Activated CD4-positive, CD25-positive, alpha-beta regulatory T cell treated with anti-CD3 and anti-CD28 coated beads, Interleukin-2, amount 50 U/mL, for 72 hours (primary cell): Measurements from ENCODE around the gene CECR2.

Experiments used
- DNase-seq: peaks from one replicate; pipeline ENCODE4 v3.0.0; 2021

CECR2 gene

DNA sequence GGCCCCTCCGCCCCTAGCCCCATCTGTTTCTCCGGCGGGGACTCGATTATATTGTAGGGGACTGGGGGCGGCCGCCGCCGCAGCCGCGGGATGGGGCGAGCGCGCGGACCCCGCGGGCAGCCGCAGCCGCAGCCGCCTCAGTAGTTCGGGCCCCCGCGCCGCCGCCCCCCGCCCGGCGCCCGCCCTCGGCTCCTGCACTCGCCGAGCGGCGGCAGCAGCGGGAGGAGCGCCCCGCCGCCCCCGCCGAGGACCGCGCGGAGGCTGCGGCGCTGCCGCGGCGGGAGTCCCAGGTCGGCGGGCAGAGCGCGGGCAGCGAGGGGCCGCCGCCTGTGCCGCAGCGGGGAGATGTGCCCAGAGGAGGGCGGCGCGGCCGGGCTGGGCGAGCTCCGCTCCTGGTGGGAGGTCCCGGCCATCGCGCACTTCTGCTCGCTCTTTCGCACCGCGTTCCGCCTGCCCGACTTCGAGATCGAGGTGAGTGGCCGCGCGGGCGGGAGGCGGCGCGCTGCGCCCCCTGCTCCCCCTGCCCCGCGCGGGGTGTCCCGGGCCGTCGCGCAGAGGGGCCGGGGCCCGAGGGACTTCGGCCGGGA, at the start of gene CECR2:
TSS of gene CECR2 (plus strand) at position 22 of the 587 bp plus-strand sequence. CDS start at position 346, 324 bp downstream.
- DNase-seq: peak; percentile 36

DNA sequence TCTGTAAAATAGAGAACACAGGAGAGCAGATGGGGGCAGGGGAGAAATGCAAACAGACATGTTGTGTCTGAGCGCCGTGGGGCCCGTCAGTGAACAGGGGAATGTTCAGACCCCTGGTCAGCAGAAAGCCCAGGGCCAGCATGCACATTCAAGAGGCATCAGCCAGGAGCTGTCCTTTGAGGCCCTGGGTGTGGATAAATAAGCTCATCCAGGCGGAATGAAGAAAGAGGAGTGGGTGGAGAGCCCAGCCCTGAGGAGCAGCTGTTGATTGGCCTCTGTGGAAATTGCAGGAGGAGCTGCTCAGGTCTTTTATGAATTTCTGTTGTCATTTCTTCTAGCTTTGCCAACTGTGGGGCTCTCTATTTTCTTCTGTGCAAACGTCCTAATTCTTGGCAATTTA, 49.7 kb upstream of the CECR2 start:
- no peak for DNase-seq

DNA sequence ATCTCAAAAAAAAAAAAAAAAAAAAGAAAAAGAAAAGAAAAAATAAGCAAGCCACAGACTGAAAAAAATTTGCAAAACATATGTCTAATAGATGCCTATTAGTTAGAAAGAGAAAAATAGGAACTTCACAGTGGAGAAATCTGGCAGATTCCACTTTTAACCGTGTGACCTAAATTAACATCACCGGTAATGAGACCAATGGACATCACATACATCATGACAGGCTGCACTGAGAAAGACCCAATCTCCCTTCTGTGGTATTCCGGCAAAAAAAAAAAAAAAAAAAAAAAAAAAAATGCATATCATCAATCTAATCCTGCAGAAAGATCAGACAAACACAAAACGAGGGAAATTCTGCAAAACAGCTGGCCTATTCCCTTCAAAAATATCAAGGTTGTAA, 46.7 kb upstream of the CECR2 start:
- no peak for DNase-seq

DNA sequence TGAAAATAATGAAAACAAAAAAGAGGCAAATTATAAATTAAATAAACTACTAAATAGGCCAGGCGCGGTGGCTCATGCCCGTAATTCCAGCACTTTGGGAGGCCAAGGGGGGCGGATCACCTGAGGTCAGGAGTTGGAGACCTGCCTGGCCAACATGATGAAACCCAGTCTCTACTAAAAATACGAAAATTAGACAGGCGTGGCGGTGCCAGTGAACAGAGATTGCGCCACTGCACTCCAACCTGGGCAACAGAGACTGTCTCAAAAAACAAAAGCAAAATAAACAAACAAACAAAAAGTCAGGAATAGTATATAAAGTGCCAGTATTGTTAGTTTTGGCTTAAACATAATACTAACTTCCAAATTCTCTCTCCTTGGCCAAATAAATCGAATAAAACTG, 37.6 kb upstream of the CECR2 start:
- DNase-seq: no peak

DNA sequence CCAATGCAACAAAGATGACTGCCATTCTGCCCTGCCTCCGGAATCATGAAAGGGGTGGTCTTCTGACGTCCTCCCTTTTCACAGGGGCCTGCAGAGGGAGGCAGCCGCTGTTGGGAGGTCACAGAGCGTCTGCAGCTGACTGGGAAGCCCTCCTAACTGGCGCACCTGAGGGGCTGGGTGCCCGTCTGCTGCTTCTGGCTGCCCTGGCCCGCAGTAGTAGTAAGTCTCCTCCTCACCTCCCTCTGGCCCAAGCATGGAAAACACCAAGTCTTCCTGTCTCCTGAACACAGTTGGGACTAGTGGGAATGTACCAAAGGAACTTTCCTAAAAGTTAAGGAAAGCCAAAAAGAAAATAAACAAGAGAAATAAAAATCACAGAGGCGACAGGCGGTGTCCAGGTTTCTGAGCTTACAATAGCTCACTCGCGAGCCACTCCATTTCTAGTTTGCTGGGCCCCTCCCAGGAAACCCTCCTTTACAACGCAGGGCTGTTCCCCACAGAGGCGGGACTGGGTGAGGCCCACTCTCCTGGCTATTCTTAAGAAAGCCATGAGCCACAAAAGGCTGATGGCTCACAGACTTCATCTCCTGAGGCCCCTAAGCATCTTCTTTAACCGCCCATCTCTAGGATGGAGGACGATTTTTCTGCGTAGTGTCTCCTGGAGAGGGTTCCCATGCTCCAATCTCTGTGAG, 37.0 kb upstream of the CECR2 start:
- no peak for DNase-seq

DNA sequence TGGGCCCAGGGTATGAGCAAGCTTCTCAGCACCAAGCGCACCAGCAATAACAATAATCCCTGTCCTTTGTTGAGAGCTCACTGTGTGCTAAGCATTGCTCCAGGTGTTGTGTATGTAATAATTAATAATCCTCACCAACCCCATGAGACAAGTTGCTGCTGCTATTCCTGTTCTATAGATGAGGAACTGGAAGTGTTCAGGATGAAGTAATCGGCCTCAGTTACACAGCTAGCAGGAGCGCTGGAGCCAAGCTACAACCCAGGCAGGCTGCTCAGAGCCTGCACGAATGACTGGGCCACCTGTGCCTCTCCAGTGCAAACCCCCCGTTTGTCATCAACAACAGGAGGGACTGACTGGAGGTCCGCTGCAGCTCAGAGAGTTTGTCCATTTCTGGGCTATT, 35.2 kb upstream of the CECR2 start:
- DNase-seq: no peak

DNA sequence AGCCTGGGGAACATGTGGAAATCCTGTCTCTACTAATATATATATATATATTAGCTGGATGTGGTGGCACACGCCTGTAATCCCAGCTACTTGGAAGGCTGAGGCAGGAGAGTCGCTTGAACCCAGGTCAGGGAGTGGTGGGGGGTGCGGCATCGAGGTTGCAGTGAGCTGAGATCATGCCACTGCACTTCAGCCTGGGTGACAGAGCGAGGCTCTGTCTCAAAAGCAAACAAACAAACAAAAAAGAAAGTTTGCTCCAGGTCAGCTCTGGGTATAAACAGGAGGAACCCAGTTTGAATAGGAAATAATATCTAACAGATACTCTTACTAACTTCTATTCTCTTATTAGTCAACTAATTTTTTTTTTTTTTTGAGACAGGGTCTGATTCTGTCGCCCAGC, 34.3 kb upstream of the CECR2 start:
- no peak for DNase-seq

DNA sequence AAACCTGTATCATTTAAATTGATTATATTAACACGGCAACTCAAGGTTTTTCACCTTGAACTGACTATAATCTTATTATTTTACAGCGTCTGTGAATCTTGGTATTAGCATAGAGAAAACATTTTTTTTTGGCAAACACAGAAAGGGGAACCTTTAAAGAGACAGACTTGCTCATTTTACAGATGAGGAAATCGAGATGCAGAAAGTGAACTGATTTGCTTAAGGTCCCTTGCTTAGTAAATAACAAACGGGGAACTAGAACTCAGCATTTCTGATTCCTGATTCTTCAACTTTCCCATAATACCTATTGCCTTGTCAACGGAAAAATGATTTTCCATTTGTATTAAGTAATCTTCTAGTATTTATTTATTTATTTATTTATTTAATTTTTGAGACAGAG, 33.2 kb upstream of the CECR2 start:
- no peak for DNase-seq

DNA sequence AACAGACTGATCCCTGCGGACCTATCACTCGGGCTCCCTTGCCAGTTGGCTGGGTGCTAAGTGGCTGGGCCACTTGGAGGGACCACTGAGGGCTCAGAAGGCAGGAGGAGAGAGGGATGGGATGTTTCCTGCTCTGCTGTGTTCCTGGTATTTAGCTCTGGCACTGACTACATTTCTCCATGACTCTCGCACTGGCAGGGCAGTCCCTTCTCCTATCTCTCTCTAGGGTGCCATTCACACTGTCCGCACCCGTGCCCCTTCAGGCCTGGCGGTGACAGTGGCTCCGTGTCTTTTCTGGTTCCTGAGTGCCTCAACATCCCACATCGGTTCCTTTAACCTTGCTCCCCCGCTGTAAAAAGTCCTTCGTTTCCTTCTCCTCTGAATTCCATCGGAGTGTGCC, 31.6 kb upstream of the CECR2 start:
- no peak for DNase-seq

DNA sequence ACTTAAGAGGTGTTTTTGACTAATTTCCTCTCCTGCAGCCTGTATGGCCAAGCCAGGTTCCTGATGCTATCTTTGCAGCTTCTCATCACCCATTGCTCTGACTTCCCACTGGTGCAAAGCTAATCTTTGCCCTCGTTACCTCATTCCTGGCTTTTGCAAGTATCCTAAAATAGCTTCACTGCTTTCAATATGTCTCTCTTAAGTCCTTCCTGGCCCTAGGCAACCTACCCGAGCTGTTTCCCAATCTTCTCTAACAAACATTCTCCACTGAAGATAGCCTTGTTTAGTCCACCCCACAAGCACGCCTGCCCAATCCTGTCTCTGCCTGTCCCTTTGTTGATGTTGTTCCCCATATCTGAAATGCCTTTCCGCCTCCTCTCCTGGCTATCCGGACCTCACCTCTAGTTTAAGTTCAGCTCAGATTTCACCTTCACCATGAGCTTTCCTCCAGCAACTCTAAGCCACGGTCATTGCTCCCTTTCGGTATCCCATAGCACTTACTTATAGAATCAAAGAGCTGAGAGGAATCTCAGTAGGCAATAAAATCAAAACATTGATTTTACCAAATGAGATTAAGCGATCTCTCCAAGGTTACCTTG, 30.1 kb upstream of the CECR2 start:
- DNase-seq: no peak

DNA sequence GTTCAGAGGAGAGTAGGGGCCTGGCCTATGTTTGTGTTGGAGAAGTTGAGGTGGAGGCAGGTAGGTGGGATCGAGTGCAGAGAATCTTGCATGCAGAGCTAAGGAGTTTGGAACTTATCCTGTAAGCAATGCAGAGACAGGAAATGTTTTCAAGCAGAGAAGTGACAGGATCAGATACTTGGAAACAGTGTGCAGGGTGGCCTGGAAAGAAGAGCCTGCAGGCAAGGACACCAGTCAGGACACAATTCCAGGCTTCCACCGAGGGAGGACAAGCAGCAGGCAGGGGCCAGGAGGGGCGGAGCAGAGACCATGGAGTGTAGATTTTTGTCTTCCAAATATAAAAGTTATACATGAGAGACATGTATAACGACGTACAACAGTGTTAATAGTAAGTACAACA, 26.9 kb upstream of the CECR2 start:
- DNase-seq: no peak

DNA sequence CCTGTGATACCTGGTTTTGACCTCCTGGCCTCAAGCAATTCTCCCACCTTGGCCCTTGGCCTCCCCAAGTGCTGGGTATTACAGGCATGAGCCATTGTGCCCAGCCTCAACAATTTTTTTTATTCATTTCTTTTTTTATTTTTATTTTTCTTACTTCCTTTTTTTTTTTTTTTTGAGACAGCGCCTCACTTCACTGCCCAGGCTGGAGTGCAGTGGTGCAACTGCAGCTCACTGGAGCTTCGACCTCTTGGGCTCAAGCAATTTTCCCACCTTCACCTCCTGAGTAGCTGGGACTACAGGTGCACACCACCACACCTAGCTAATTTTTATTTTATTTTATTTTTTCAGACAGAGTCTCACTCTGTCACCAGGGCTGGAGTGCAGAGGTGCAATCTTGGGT, 25.5 kb upstream of the CECR2 start:
- DNase-seq: no peak

DNA sequence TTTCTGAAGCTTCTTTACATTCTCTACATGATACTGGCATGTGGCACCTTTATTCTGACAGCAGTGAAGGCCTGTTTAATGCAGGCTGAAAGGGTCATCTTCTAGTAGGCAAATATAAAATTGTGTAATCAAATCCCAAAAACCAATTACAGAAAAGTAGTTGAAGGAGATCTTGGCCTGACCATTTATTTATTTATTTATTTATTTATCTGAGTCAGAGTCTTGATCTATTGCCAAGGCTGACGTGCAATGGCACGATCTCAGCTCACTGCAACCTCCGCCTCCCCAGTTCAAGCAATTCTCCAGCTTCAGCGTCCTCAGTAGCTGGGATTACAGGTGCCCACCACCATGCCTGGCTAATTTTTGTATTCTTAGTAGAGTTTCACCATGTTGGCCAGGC, 22.7 kb upstream of the CECR2 start:
- no peak for DNase-seq

DNA sequence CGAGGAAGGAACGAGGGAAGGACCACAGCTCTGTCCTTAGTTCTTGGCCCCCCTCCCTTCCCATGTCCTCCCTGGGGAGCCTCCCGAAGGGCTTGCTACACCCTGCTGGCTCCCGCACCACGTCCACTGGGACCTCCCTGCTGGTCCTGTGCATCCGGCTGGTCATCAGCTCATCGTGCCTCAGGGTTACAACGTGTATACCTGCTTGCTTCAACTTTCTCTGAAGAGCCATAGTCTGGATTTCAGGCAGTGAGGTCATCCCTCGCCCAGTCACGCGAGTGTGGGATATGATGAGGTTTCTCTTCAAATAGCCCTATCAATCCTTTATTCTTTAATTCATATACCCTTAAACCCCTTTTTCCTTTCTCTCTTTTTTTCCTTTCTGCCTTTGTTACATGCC, 21.5 kb upstream of the CECR2 start:
- DNase-seq: no peak

DNA sequence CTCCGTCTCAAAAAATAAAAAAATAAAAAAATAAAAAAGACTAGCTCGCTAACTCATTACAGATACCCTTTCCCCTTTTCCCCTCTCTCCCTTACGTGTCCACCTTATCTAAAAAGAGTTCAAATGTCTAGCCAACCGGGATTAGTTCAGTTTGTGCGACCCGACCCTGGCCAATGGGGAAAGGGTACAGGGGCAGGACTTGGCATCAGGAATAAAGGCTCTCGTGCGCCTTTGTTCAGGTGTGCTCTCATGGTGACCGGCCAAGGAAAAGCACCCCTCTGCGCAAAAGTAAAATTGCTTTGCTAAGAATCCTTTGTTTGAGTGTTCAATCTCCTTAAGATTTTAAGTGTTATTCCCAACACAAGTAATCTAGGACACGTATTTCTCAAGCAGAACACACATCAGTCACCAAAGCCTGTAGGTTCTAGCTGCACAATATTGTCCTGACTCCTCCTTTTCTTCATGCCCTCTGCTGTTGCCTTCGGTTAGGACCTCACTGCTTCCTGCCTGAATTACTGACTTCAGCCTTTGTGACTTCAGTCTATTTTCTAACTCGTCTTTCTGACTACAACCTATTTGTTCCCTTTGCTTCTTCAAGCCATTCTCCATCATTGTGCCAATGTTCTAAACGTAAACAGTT, 20.7 kb upstream of the CECR2 start:
- no peak for DNase-seq

DNA sequence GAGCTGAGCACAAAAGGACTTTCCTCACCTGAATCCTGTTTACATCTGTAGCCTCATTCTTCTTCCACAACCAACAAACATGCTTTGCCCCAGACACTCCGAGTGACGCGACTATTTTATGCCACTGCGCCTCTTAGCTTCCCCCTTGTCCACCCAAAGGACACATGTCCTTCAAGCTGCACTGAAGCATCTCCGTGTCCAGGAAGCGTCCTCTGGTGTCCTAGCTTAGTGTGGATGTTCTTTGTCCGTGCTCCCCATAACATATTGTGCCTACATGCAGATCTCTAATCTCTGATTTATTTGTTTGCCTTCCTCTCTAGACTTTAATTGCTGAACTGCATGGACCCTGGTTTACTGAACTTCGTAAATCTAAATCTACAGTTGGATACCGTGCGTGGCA, 20.1 kb upstream of the CECR2 start:
- DNase-seq: no peak

DNA sequence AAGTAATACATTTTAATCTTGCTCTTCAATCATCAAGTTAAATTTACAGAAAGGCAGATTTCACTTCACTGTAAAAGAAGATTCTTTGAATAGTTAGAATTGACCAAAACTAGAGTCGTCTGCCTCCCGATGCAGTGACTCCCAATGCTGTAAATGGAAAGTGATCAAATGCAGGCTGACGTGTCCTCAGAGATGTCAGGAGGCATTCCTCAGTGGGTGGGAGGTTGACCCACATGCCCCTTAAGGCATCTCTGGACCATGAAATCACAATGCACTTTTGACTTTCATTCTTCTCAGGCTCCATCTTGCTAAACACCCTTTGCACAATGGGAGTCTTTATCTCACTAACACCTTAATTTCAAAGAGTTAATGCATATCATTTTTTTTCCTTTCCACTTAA, 19.0 kb upstream of the CECR2 start:
- no peak for DNase-seq

DNA sequence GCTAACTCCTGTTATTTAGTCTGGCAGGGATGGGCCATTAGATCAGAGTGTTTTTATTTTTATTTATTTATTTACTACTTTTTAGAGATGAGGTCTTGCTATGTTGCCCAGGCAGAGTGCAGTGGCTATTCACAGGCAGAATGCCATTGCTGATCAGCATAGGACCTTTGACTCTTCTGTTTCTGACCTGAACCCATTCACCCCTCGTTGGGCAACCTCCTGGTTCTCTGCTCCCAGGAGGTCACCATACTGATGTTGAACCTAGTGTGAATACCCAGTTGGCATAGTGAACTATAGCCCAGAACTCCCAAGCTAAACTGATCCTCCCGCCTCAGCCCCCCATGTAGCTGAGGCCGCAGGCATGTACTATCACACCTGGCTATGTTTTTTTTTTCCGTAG, 16.5 kb upstream of the CECR2 start:
- DNase-seq: no peak

DNA sequence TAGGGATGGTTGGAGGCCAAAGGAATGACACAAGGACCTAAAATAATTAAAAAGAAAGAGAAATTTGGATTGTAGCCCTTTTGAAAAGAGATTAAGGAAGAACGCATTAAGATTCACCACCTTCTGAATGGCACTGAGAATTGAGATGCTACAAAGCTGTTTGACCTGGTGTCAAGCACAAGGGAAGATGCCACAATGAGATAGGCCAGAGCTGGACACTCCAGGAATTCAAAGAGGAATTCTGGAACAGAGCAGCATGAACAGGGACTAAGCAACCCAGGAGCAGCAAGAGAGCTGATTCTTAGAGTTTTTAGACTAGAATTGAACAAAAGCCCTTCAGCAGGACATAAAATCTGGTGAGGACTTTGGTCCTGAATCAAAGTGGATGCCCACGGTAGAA, 11.6 kb upstream of the CECR2 start:
- no peak for DNase-seq

DNA sequence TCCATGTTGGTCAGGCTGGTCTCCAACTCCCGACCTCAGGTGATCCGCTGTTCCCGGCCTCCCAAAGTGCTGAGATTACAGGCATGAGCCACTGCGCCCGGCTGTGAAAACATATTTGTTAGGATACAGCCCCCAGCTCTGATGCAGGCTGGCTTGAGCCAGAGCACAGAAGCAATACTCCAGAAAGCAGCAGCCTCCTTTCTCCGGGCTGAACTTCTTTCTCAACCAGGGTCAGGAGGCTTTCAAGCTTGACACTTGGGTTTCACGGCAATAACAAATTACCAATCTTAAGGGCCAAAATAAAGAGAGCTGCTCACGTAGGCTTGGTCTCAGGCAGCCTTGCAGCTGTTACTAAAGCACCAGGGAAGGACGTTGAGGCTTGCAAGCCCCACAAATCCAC, 10.8 kb upstream of the CECR2 start:
- no peak for DNase-seq

DNA sequence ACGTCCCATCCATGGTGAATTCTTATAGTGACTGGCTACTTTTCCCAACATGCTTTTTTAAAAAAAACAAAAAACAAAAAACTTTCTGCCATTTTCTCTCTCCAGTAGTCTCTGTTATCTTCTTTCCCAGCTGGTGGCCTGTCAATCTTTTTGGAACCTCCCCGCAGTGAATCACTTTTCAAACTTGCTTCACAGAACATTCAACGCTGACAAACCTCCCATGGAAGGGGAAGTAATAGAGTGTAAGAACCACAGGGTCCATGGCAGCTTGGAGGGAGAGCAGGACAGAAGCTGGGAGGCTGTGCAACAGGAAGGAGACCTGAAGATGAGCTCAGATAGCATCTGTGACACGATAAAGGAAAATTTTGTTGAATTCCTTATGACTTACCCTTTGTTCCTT, 9.8 kb upstream of the CECR2 start:
- no peak for DNase-seq

DNA sequence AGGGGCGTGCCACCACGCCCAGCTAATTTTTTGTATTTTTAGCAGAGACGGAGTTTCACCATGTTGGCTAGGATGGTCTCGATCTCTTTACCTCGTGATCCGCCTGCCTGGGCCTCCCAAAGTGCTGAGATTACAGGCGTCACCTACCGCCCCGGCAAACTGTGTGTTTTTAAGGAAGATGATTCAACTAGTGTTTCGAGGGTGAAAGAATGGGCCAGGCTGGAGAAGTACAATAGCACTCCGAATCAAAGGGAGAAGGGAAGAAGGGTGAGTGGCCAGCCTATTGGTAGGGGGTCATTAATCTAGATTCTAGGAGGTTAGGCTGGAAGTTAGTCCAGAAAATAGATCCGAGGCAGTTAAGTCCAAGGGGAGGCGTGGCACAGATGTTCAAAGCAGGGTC, 2.9 kb upstream of the CECR2 start:
- no peak for DNase-seq

DNA sequence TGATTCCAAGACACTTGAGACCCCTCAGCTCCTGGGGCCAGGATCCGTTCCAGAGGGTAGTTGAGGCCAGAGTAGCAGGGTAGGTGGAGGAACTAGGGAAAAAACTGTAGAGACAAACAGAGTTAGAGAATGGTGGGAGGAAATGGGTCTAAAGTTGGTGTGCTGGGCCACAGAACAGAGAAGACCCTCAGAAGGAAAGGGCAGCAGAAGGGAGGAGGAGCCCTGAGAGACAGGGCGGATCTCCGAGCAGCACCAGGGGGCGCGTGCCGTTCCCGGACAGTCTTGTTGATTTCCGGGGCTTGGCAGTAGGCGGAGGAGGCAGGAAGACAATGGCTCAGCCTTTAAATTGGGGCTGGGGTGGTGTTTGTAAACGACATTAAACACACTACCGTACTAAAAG, 2.4 kb upstream of the CECR2 start:
- DNase-seq: no peak

DNA sequence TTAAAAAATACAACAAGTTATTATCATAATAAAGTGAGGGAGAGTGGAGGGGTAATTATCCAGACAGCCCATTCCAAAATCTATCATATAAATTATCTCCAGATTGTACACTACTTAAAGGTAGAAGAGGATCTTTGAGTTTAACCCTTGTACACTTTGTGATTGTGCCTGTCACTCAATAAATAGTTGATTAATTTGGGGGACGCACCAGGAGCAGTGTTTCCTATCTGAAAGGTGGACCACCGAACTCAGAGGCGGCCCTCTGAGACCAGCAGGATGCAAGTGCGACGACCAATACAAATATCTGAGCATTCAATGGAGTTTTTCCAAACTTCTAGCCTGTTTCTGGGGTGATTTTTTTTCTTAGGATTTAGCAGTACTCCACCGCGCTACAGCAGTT, 1.1 kb upstream of the CECR2 start:
- DNase-seq: no peak
